ENCODE results near the gene GNA12. TPM values are rescaled to one million over a fixed set of nuclear protein-coding genes. Genes with fewer than 3 reads are reported as not detected.

The GNA12 gene
- total RNA-seq, 5 donors from 2014 or later (not counting 1 experiment from before 2014, with no cell fraction given), result 17.9 to 22.5 (median 22.1) TPM

DNA sequence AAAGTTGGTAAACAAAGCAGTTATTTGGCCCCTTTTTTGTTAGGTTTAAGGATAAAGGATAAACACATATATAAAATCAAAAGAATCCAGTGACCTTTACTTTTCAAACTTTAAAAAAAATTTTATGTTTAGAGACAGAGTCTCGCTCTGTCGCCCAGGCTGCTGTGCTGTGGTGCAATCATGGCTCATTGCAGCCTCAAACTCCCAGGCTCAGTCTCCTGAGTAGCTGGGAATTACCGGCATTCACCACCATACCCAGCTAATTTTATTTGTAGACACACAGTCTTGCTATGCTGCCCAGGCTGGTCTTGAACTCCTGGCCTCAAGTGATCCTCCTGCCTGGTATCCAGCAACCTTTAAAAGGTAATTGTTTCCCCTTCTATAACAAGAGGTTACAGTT lies 31.3 kb downstream of the GNA12 start:
- Mint-ChIP-seq H3K27me3 (no peaks in the 10 kb centered on the region), H3K9me3 (no peaks in the 10 kb centered on the region), H3K4me3 (no peak overlapping the region), H3K27ac (no peak overlapping the region), H3K36me3 (peaks cover 42% of the 10 kb centered on the region), H3K4me1 (peaks cover 14 to 39% (median 14%) of the 10 kb centered on the region in 3 donors)
- Histone ChIP-seq H3K4me3 (ENCODE audit: control insufficient read depth in 1 of 2, extremely low read depth in 1 of 2, low read length in 1 of 2) (no peak overlapping the region), H3K27me3 (replicated peaks in 1 of 2; ENCODE audit: control insufficient read depth in 2 of 2, extremely low read depth in 1 of 2, insufficient read depth in 2 of 2, low read length in 1 of 2) (no peaks in the 10 kb centered on the region), H3K36me3 (ENCODE audit: control insufficient read depth in 2 of 2, extremely low read depth in 1 of 2, insufficient read depth in 1 of 2, low read length in 1 of 2) (no peaks in the 10 kb centered on the region), H3K27ac (ENCODE audit: low read length) (no peak overlapping the region), H3K4me1 (ENCODE audit: control insufficient read depth in 1 of 2, extremely low read depth in 1 of 2, insufficient read depth in 2 of 2, low read length in 2 of 2) (no peaks in the 10 kb centered on the region), H3K9me3 (no peaks in the 10 kb centered on the region)
- CTCF ChIA-PET, result no interaction called here
- ATAC-seq (replicated peaks in 1 of 4) (no peak), DNase-seq (no peak)
- 100% methylated on average over 2 of the region's 3 CpGs for WGBS (ENCODE audit: insufficient coverage)
- POLR2A ChIA-PET, result no interaction called here

DNA sequence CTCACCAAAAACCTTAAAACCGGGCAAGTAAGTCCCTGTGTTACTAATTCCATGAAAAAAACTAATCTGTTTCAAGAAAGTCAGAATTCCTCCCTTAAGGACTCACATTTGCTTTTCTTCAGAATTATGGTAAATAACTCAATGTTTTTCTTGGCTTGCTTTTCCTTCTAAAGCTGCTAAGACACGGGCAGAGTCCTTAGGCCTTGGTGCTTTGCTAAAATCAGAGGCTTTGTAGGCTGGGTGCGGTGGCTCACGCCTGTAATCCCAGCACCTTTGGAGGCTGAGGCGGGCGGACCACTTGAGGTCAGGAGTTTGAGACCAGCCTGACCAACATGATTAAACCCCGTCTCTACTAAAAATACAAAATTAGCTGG lies 32.0 kb downstream of the GNA12 start:
- Histone ChIP-seq H3K4me3 (ENCODE audit: control insufficient read depth in 1 of 2, extremely low read depth in 1 of 2, low read length in 1 of 2) (no peak overlapping the region), H3K27ac (ENCODE audit: low read length) (no peak overlapping the region), H3K9me3 (no peaks in the 10 kb centered on the region), H3K27me3 (replicated peaks in 1 of 2; ENCODE audit: control insufficient read depth in 2 of 2, extremely low read depth in 1 of 2, insufficient read depth in 2 of 2, low read length in 1 of 2) (no peaks in the 10 kb centered on the region), H3K4me1 (ENCODE audit: control insufficient read depth in 1 of 2, extremely low read depth in 1 of 2, insufficient read depth in 2 of 2, low read length in 2 of 2) (no peaks in the 10 kb centered on the region), H3K36me3 (ENCODE audit: control insufficient read depth in 2 of 2, extremely low read depth in 1 of 2, insufficient read depth in 1 of 2, low read length in 1 of 2) (no peaks in the 10 kb centered on the region)
- Mint-ChIP-seq H3K27ac (no peak overlapping the region), H3K27me3 (no peaks in the 10 kb centered on the region), H3K4me3 (no peak overlapping the region), H3K9me3 (no peaks in the 10 kb centered on the region), H3K36me3 (peaks cover 42% of the 10 kb centered on the region), H3K4me1 (peaks cover 14 to 39% (median 14%) of the 10 kb centered on the region in 3 donors)
- WGBS (ENCODE audit: insufficient coverage), result 97% methylated on average over 4 of the region's 7 CpGs
- ChIA-PET POLR2A (no interaction called here), CTCF (no interaction called here)
- DNase-seq (no peak), ATAC-seq (replicated peaks in 1 of 4) (no peak)

DNA sequence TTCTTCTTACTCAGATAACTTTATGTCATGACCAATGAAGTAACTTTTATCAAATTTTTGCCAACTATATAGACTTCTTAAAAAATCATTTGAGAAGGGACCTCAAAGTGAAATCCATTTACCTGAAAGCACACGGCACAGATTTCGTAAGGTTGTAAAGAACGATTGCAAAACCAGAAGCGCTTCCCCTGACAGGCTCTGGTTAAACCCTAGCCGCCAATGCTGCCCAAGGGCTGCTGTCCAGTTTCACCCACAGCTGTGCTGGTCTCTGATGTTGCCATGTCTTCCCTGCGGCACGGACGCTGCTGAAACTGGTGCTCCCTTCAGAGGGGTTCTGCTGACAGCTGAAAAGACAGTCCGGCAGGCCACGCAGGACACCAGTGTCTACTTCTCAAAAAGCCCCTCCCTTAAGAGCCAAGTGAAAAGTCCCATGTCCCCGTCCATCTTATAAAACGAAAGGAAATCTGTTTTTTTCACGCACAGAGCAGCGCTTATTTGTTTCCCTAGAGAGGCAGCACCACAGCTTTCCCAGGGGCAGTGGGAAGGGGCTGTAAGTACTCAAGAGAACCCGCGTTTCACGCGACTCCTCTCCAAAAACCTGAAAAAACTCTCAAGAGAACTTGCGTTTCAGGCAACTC lies 32.5 kb downstream of the GNA12 start:
- H3K36me3 ChIP-seq (ENCODE audit: control insufficient read depth in 2 of 2, extremely low read depth in 1 of 2, insufficient read depth in 1 of 2, low read length in 1 of 2), result no peaks in the 10 kb centered on the region
- Mint-ChIP-seq H3K9me3 (no peaks in the 10 kb centered on the region), H3K4me3 (no peak overlapping the region), H3K36me3 (peaks cover 42% of the 10 kb centered on the region), H3K27me3 (no peaks in the 10 kb centered on the region), H3K27ac (no peak overlapping the region), H3K4me1 (peaks cover 14 to 39% (median 14%) of the 10 kb centered on the region in 3 donors)
- no peaks in the 10 kb centered on the region for H3K27me3 ChIP-seq (replicated peaks in 1 of 2; ENCODE audit: control insufficient read depth in 2 of 2, extremely low read depth in 1 of 2, insufficient read depth in 2 of 2, low read length in 1 of 2)
- no peak for ATAC-seq (replicated peaks in 1 of 4)
- POLR2A ChIA-PET, result no interaction called here
- 96% methylated on average over 12 of the region's 19 CpGs for WGBS (ENCODE audit: insufficient coverage)
- no peaks in the 10 kb centered on the region for H3K4me1 ChIP-seq (ENCODE audit: control insufficient read depth in 1 of 2, extremely low read depth in 1 of 2, insufficient read depth in 2 of 2, low read length in 2 of 2)
- no peak for DNase-seq
- H3K27ac ChIP-seq (ENCODE audit: low read length), result no peak overlapping the region
- CTCF ChIA-PET, result no interaction called here
- no peaks in the 10 kb centered on the region for H3K9me3 ChIP-seq
- H3K4me3 ChIP-seq (ENCODE audit: control insufficient read depth in 1 of 2, extremely low read depth in 1 of 2, low read length in 1 of 2), result no peak overlapping the region

DNA sequence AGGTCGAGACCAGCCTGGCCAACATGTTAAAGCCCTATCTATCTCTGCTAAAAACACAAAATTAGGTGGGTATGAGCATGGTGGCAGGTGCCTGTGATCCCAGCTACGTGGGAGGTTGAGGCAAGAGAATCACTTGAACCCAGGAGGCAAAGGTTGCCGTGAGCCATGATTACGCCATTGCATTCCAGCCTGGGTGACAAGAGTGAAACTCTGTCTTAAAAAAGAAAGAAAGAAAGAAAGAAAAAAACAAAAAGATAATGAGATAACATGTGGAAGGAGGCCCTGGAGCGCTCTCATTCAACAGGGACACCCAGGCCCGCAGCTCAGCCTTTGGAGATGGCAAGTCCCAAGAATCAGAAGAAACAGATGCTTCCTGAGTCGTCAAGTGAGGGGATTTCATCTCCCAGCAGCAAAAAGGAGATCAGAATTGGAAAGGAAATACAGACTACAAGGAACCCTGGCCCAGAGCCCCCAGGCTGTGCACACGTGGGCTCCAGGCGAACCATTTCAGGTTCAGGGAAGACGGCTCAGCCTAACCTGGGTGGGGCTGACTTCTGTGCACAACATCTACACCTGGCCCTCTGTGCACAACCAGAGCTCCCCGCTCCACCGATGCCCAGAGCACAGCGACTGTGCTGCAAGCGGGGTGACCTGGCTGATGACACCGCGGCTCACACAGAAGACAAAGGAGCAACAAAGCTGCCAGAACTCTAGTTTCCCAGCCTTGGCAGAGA lies 33.3 kb downstream of the GNA12 start:
- peaks cover 42% of the 10 kb centered on the region for H3K36me3 Mint-ChIP-seq
- 83% methylated on average over 15 of the region's 16 CpGs for WGBS (ENCODE audit: insufficient coverage)
- POLR2A ChIA-PET, result no interaction called here

DNA sequence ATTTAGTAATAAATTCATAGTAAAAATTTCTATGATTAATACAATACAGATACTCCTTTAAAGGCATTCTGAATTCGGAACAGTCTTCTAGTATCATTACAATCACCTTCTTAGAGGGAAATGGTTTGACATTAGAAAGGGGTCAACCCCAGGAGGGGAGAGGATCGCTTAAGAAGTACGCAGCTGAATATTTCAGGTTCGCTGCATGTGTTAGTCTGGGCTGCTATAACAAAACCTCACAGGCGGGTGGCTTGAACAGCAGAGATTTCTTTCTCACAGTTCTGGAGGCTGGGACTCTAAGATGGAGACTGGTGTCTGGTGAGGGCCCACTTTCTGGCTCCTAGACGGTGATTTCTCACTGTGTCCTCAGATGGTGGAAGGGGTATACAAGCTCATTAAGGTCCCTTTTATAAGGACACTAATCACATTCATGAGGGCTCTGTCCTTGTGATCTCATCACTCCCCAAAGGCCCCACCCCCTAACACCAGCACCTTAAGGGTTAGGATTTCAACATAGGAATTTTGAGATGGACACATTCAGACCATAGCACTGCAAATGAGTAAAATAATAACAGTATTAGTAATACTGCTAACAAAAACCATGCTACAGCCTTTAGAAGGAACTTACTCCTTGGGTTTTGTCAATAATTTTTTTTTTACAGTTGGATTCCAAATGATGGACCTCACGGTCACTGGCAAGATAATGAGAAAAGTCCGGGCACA lies 34.0 kb downstream of the GNA12 start:
- peaks cover 40% of the 10 kb centered on the region for H3K36me3 Mint-ChIP-seq
- H3K27ac ChIP-seq (ENCODE audit: low read length), result no peak overlapping the region
- no peaks in the 10 kb centered on the region for H3K9me3 ChIP-seq
- no peak overlapping the region for H3K27ac Mint-ChIP-seq
- peaks cover 12 to 33% (median 14%) of the 10 kb centered on the region in 3 donors for H3K4me1 Mint-ChIP-seq
- DNase-seq (no peak), ATAC-seq (replicated peaks in 1 of 4) (no peak)
- POLR2A ChIA-PET, result no interaction called here
- no peaks in the 10 kb centered on the region for H3K36me3 ChIP-seq (ENCODE audit: control insufficient read depth in 2 of 2, extremely low read depth in 1 of 2, insufficient read depth in 1 of 2, low read length in 1 of 2)
- no peaks in the 10 kb centered on the region for H3K27me3 Mint-ChIP-seq
- CTCF ChIA-PET, result no interaction called here
- no peak overlapping the region for H3K4me3 Mint-ChIP-seq
- no peaks in the 10 kb centered on the region for H3K27me3 ChIP-seq (replicated peaks in 1 of 2; ENCODE audit: control insufficient read depth in 2 of 2, extremely low read depth in 1 of 2, insufficient read depth in 2 of 2, low read length in 1 of 2)
- WGBS (ENCODE audit: insufficient coverage), result 95% methylated on average over 4 of the region's 8 CpGs
- no peak overlapping the region for H3K4me3 ChIP-seq (ENCODE audit: control insufficient read depth in 1 of 2, extremely low read depth in 1 of 2, low read length in 1 of 2)
- H3K4me1 ChIP-seq (ENCODE audit: control insufficient read depth in 1 of 2, extremely low read depth in 1 of 2, insufficient read depth in 2 of 2, low read length in 2 of 2), result no peaks in the 10 kb centered on the region
- no peaks in the 10 kb centered on the region for H3K9me3 Mint-ChIP-seq

More for the DNA sequence above, 33.3 kb downstream of the GNA12 start:
- Mint-ChIP-seq H3K27ac (no peak overlapping the region), H3K4me1 (peaks cover 12 to 38% (median 14%) of the 10 kb centered on the region in 3 donors), H3K27me3 (no peaks in the 10 kb centered on the region), H3K9me3 (no peaks in the 10 kb centered on the region), H3K4me3 (no peak overlapping the region)
- CTCF ChIA-PET, result no interaction called here
- H3K36me3 ChIP-seq (ENCODE audit: control insufficient read depth in 2 of 2, extremely low read depth in 1 of 2, insufficient read depth in 1 of 2, low read length in 1 of 2), result no peaks in the 10 kb centered on the region
- DNase-seq (no peak), ATAC-seq (replicated peaks in 1 of 4) (no peak)
- H3K4me1 ChIP-seq (ENCODE audit: control insufficient read depth in 1 of 2, extremely low read depth in 1 of 2, insufficient read depth in 2 of 2, low read length in 2 of 2), result no peaks in the 10 kb centered on the region
- H3K27me3 ChIP-seq (replicated peaks in 1 of 2; ENCODE audit: control insufficient read depth in 2 of 2, extremely low read depth in 1 of 2, insufficient read depth in 2 of 2, low read length in 1 of 2), result no peaks in the 10 kb centered on the region
- no peak overlapping the region for H3K4me3 ChIP-seq (ENCODE audit: control insufficient read depth in 1 of 2, extremely low read depth in 1 of 2, low read length in 1 of 2)
- H3K27ac ChIP-seq (ENCODE audit: low read length), result no peak overlapping the region
- H3K9me3 ChIP-seq, result no peaks in the 10 kb centered on the region

DNA sequence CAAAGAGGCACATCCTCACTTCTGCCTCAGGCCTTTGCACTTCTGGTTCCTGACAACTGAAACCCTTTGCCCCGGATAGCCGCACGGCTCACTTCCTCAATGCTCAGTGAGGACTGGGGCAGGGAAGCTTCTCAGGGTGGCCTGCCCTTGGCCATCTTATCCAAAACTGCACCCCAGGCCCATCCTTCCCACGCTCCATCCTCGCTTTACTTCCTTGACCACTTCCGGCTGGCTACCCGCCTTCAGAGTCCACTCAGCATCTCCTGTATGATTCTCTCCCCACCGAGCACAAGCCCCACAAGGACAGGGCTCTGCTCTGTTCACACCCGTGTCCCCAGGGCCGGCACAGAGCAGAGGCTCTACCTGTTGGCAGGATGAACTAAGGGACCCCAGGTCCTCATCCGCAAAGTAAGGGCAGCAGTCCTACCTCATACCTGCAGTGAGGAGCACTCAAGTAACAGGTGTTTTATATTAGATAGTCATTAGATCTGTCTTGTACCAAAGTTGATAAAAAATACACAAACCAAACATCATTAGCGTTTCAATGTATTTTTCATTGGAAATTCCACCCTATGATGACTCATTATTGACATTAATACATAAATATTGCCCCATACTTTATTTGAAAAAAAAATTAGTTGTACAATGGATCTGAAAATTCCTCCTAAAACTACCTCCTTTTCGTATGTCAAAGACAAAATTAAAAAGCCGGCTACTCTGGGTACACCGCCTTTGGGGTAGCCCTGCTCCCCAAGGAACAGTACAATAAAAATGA lies 35.0 kb downstream of the GNA12 start:
- peaks cover 14 to 27% (median 16%) of the 10 kb centered on the region in 3 donors for H3K4me1 Mint-ChIP-seq
- 93% methylated on average over 9 of the region's 15 CpGs for WGBS (ENCODE audit: insufficient coverage)
- no peaks in the 10 kb centered on the region for H3K9me3 Mint-ChIP-seq
- Histone ChIP-seq H3K4me1 (ENCODE audit: control insufficient read depth in 1 of 2, extremely low read depth in 1 of 2, insufficient read depth in 2 of 2, low read length in 2 of 2) (no peaks in the 10 kb centered on the region), H3K27me3 (replicated peaks in 1 of 2; ENCODE audit: control insufficient read depth in 2 of 2, extremely low read depth in 1 of 2, insufficient read depth in 2 of 2, low read length in 1 of 2) (no peaks in the 10 kb centered on the region), H3K27ac (ENCODE audit: low read length) (no peak overlapping the region), H3K4me3 (ENCODE audit: control insufficient read depth in 1 of 2, extremely low read depth in 1 of 2, low read length in 1 of 2) (no peak overlapping the region), H3K36me3 (ENCODE audit: control insufficient read depth in 2 of 2, extremely low read depth in 1 of 2, insufficient read depth in 1 of 2, low read length in 1 of 2) (no peaks in the 10 kb centered on the region), H3K9me3 (no peaks in the 10 kb centered on the region)
- ChIA-PET CTCF (no interaction called here), POLR2A (interaction anchor here in 1 of 2 donors (0.5 kb wide), 1 partner anchor 892 kb away, joined by 3 read pairs; no protein-coding TSS in a partner anchor)
- H3K27ac Mint-ChIP-seq, result no peak overlapping the region
- peaks cover 30% of the 10 kb centered on the region for H3K36me3 Mint-ChIP-seq
- DNase-seq (no peak), ATAC-seq (replicated peaks in 1 of 4) (no peak)
- no peaks in the 10 kb centered on the region for H3K27me3 Mint-ChIP-seq
- no peak overlapping the region for H3K4me3 Mint-ChIP-seq
